ENCODE measurements around the gene ALDH4A1.

ALDH4A1 gene

GRCh38 chr1:18907917-18908845, 5.8 kb upstream of the ALDH4A1 start:
- H3K4me2 ChIP-seq (ENCODE audit: low read length): no peak overlapping the region

GRCh38 chr1:18907021-18907916, 4.9 kb upstream of the ALDH4A1 start:
- Histone ChIP-seq H2AFZ (ENCODE audit: low read depth, low read length) (no peak overlapping the region), H3K79me2 (ENCODE audit: low read length) (no peaks in the 10 kb centered on the region), H3K27me3 (ENCODE audit: low read depth, low read length) (no peaks in the 10 kb centered on the region), H3K9ac (ENCODE audit: low read length) (no peak overlapping the region), H3K9me3 (ENCODE audit: insufficient read depth, low read length) (no peaks in the 10 kb centered on the region), H3K4me1 (ENCODE audit: low read length) (no peaks in the 10 kb centered on the region), H3K4me2 (ENCODE audit: low read length) (no peak overlapping the region), H4K20me1 (ENCODE audit: insufficient read depth, low read length) (no peaks in the 10 kb centered on the region), H3K27ac (ENCODE audit: low read length) (no peak overlapping the region), H3K4me3 (ENCODE audit: low read length) (no peak overlapping the region), H3K36me3 (replicated peaks; ENCODE audit: low read depth, low read length) (no peaks in the 10 kb centered on the region)
- TF ChIP-seq EZH2phosphoT487 (IDR thresholded peaks at IDR 0.05; ENCODE audit: low read depth) (no peak), CTCF (IDR thresholded peaks at IDR 0.05; ENCODE audit: low read depth, low read length) (peak; percentile 79)

More at GRCh38 chr1:18907917-18908845, 5.8 kb upstream of the ALDH4A1 start:
- Histone ChIP-seq H3K4me3 (ENCODE audit: low read length) (no peak overlapping the region), H3K36me3 (replicated peaks; ENCODE audit: low read depth, low read length) (no peaks in the 10 kb centered on the region), H3K27me3 (ENCODE audit: low read depth, low read length) (no peaks in the 10 kb centered on the region), H2AFZ (ENCODE audit: low read depth, low read length) (no peak overlapping the region), H3K27ac (ENCODE audit: low read length) (no peak overlapping the region), H3K79me2 (ENCODE audit: low read length) (no peaks in the 10 kb centered on the region), H3K9ac (ENCODE audit: low read length) (no peak overlapping the region), H3K9me3 (ENCODE audit: insufficient read depth, low read length) (no peaks in the 10 kb centered on the region), H4K20me1 (ENCODE audit: insufficient read depth, low read length) (no peaks in the 10 kb centered on the region), H3K4me1 (ENCODE audit: low read length) (peaks cover under 1% of the 10 kb centered on the region; the same call in 1 of the 2 replicates)
- no peak for TF ChIP-seq CTCF (IDR thresholded peaks at IDR 0.05; ENCODE audit: low read depth, low read length)
- no peak for TF ChIP-seq EZH2phosphoT487 (IDR thresholded peaks at IDR 0.05; ENCODE audit: low read depth)

- Histone ChIP-seq H3K36me3 (replicated peaks; ENCODE audit: low read depth, low read length) (no peaks in the 10 kb centered on the region), H4K20me1 (ENCODE audit: insufficient read depth, low read length) (no peaks in the 10 kb centered on the region), H3K9ac (ENCODE audit: low read length) (no peak overlapping the region), H3K27ac (ENCODE audit: low read length) (no peak overlapping the region), H3K4me1 (ENCODE audit: low read length) (no peaks in the 10 kb centered on the region), H3K27me3 (ENCODE audit: low read depth, low read length) (no peaks in the 10 kb centered on the region), H3K9me3 (ENCODE audit: insufficient read depth, low read length) (no peaks in the 10 kb centered on the region), H2AFZ (ENCODE audit: low read depth, low read length) (no peak overlapping the region), H3K4me2 (ENCODE audit: low read length) (no peak overlapping the region), H3K79me2 (ENCODE audit: low read length) (no peaks in the 10 kb centered on the region), H3K4me3 (ENCODE audit: low read length) (no peak overlapping the region)
- TF ChIP-seq CTCF (IDR thresholded peaks at IDR 0.05; ENCODE audit: low read depth, low read length) (no peak), EZH2phosphoT487 (IDR thresholded peaks at IDR 0.05; ENCODE audit: low read depth) (no peak)
Observed at GRCh38 chr1:18903291-18903756, 969 bp upstream of the ALDH4A1 start.
